ENCODE measurements around the gene GREM1. TPM values are rescaled to one million over a fixed set of nuclear protein-coding genes. Genes with fewer than 3 reads are reported as not detected.

The GREM1 gene
- total RNA-seq, 1 experiment from 2014 or later = not detected

GRCh38 chr15:32739522-32740063 lies 21.8 kb downstream of the GREM1 start:
- no peak for DNase-seq (ENCODE audit: unreplicated experiment)
- H3K27me3 Mint-ChIP-seq (ENCODE audit: insufficient read depth, unreplicated experiment) = no peaks in the 10 kb centered on the region
- ChIA-PET CTCF (interaction anchor here (1.2 kb wide), 2 partner anchors 77 to 211 kb away, joined by 3 read pairs; no protein-coding TSS in a partner anchor), POLR2A (interaction anchor here (0.7 kb wide), 1 partner anchor 45 kb away, joined by 3 read pairs; no protein-coding TSS in a partner anchor)
- H3K36me3 Mint-ChIP-seq (ENCODE audit: insufficient read depth, unreplicated experiment) = no peaks in the 10 kb centered on the region
- no peak overlapping the region for H3K27ac Mint-ChIP-seq (ENCODE audit: low read depth, unreplicated experiment)
- H3K4me3 Mint-ChIP-seq (ENCODE audit: unreplicated experiment) = no peak overlapping the region
- intact Hi-C loops (cut with micrococcal nuclease) = no loop called here
- no TSS peak for BruUV-seq (replicated peaks)
- TF ChIP-seq CTCF (IDR thresholded peaks at IDR 0.05; ENCODE audit: unreplicated experiment) = no peak
- peaks cover 9% of the 10 kb centered on the region for H3K9me3 Mint-ChIP-seq (ENCODE audit: unreplicated experiment)
- H3K4me1 Mint-ChIP-seq (ENCODE audit: insufficient read depth, unreplicated experiment) = peaks cover 8% of the 10 kb centered on the region

GRCh38 chr15:32743411-32744140 lies 25.8 kb downstream of the GREM1 start:
- POLR2A ChIA-PET = no interaction called here
- intact Hi-C loops (cut with micrococcal nuclease) = no loop called here
- CTCF ChIA-PET = interaction anchor here (0.9 to 1.3 kb wide), 2 partner anchors 10 to 46 kb away, joined by 3 read pairs; no protein-coding TSS in a partner anchor

GRCh38 chr15:32746116-32746857 lies 28.5 kb downstream of the GREM1 start:
- intact Hi-C loops (cut with micrococcal nuclease) = no loop called here
- CTCF ChIA-PET = no interaction called here
- DNase-seq (ENCODE audit: unreplicated experiment) = no peak
- POLR2A ChIA-PET = no interaction called here
- TF ChIP-seq CTCF (IDR thresholded peaks at IDR 0.05; ENCODE audit: unreplicated experiment) = no peak
- Mint-ChIP-seq H3K36me3 (ENCODE audit: insufficient read depth, unreplicated experiment) (no peaks in the 10 kb centered on the region), H3K9me3 (ENCODE audit: unreplicated experiment) (peaks cover 10% of the 10 kb centered on the region), H3K27me3 (ENCODE audit: insufficient read depth, unreplicated experiment) (no peaks in the 10 kb centered on the region), H3K4me1 (ENCODE audit: insufficient read depth, unreplicated experiment) (peaks cover 8% of the 10 kb centered on the region), H3K4me3 (ENCODE audit: unreplicated experiment) (no peak overlapping the region), H3K27ac (ENCODE audit: low read depth, unreplicated experiment) (no peak overlapping the region)
- no TSS peak for BruUV-seq (replicated peaks)

More at GRCh38 chr15:32743411-32744140, 25.8 kb downstream of the GREM1 start:
- peaks cover 8% of the 10 kb centered on the region for H3K4me1 Mint-ChIP-seq (ENCODE audit: insufficient read depth, unreplicated experiment)
- H3K9me3 Mint-ChIP-seq (ENCODE audit: unreplicated experiment) = peaks cover 19% of the 10 kb centered on the region
- H3K36me3 Mint-ChIP-seq (ENCODE audit: insufficient read depth, unreplicated experiment) = no peaks in the 10 kb centered on the region
- TF ChIP-seq CTCF (IDR thresholded peaks at IDR 0.05; ENCODE audit: unreplicated experiment) = no peak
- no TSS peak for BruUV-seq (replicated peaks)
- DNase-seq (ENCODE audit: unreplicated experiment) = peak; percentile 51
- H3K4me3 Mint-ChIP-seq (ENCODE audit: unreplicated experiment) = no peak overlapping the region
- no peaks in the 10 kb centered on the region for H3K27me3 Mint-ChIP-seq (ENCODE audit: insufficient read depth, unreplicated experiment)
- no peak overlapping the region for H3K27ac Mint-ChIP-seq (ENCODE audit: low read depth, unreplicated experiment)

GRCh38 chr15:32747921-32748342 lies 30.1 kb downstream of the GREM1 start:
- peaks cover 8% of the 10 kb centered on the region for H3K4me1 Mint-ChIP-seq (ENCODE audit: insufficient read depth, unreplicated experiment)
- H3K4me3 Mint-ChIP-seq (ENCODE audit: unreplicated experiment) = no peak overlapping the region
- no peaks in the 10 kb centered on the region for H3K36me3 Mint-ChIP-seq (ENCODE audit: insufficient read depth, unreplicated experiment)

More at GRCh38 chr15:32747921-32748342, 30.1 kb downstream of the GREM1 start:
- POLR2A ChIA-PET = no interaction called here
- no peaks in the 10 kb centered on the region for H3K27me3 Mint-ChIP-seq (ENCODE audit: insufficient read depth, unreplicated experiment)
- BruUV-seq (replicated peaks) = no TSS peak
- H3K27ac Mint-ChIP-seq (ENCODE audit: low read depth, unreplicated experiment) = no peak overlapping the region
- TF ChIP-seq CTCF (IDR thresholded peaks at IDR 0.05; ENCODE audit: unreplicated experiment) = no peak
- peaks cover 10% of the 10 kb centered on the region for H3K9me3 Mint-ChIP-seq (ENCODE audit: unreplicated experiment)
- DNase-seq (ENCODE audit: unreplicated experiment) = no peak
- CTCF ChIA-PET = interaction anchor here (0.6 kb wide), 1 partner anchor 10 kb away, joined by 3 read pairs; no protein-coding TSS in a partner anchor
- intact Hi-C loops (cut with micrococcal nuclease) = no loop called here
